A172 (cell line): Measurements from ENCODE around the gene ZNF714. TPM values are rescaled to one million over a fixed set of nuclear protein-coding genes. Genes with fewer than 3 reads are reported as not detected.

Experiments
- DNase-seq: peaks from one replicate; pipeline ENCODE4 v3.0.0-alpha.2; 2015; ENCODE audit warnings: low spot score
- total RNA-seq: library from RNA; depleted of rRNA; stranded (reverse); fragments of >200 nt; shearing (Covaris generic); gene quantifications from 2 replicates; pipeline ENCODE4 v1.2.3, GENCODE V29; 2014; rRNA removed

The ZNF714 gene
- total RNA-seq, result 23.0 and 34.9 TPM in 2 replicates

DNA sequence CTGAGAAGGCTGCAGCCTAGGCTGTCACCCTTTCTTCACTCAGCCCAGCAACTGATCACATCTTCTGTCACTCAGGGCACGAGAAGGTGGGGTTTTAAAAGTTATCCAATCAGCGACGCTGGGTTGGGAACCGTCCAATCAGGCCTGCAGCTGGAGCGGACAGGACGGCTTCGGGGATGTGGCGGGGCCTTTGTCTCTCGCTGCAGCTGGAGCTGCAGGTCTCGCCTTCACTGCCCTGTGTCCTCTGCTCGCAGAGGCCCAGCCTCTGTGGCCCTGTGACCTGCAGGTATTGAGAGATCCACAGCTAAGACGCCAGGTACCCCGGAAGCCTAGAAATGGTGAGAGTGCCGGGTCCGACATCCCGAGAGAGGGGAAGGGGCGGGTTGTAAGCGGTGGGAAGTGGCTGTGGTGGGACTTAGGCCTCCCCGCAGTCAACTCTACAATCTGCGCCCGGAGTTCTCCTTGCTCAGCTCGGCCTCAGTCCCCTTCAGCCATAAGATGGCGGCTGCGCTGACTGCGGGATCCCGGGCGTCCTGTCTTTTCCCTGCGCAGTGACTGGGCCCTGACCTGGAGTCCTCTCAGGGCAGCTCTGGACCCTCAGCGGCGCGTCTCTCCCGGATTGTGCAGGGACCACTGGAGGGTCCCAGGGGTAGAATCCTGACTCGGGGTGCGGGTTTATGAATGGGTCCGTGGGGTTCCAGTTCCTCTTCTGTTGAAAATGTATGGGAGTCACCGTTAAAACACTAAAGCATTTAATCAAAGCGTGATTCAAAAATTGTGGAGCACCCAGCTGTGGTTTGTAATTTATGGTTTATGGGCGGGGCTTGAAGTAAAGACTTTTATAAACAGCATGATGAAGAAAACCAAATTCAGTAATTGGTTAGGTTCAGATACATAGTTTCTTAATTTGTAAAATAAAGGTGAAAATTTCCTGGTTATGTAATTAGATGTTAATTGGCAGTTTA, at the start of gene ZNF714:
ZNF714 (plus strand) TSS at position 193 of the 965 bp plus-strand sequence. CDS start 16,066 bp downstream, outside the sequence.
- DNase-seq, result peak; percentile 97

DNA sequence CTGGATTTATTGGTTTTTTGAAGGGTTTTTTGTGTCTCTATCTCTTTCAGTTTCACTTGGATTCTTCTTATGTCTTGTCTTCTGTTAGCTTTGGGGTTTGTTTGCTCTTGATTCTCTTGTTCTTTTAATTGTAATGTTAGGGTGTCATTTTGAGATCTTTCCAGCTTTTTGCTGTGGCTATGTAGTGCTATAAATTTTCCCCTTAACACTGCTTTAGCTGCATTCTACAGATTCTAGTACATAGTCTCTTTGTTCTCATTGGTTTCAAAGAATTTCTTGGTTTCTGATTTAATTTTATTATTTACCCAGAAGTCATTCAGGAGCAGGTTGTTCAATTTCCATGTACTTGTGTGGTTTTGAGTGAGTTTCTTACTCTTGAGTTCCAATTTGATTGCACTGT, 37.0 kb upstream of the ZNF714 start:
- no peak for DNase-seq

DNA sequence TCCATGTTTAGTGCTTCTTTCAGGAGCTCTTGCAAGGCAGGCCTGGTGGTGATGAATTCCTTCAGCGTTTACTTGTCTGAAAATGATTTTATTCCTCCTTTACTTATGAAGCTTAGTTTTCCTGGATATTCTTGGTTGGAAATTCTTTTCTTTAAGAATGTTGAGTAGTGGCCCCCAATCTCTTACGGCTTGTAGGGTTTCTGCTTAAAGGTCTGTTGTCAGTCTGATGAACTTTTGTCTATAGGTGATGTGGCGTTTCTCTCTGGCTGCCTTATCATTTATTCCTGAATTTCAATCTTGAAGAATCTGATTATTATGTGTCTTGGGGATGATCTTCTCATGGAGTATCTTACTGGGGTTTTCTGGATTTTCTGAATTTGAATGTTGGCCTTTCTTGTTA, 35.5 kb upstream of the ZNF714 start:
- no peak for DNase-seq

DNA sequence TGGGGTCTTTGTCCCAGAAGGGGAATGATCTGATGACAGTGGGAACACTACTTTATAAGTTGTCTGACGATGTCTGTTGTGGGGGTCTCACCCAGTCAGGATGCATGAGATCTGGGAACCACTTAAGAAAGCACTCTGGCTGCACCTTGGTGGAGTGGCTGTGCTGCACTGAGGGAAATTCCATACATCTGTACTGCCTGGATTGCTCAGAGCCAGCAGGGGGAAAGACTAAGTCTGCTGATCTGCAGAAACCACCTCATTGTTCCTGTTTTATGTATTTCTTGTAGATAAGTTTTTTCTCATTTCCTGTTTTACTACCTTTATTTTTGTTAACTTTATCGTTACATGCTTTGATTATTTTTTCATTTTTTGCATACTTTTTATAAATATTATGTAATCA, 34.3 kb upstream of the ZNF714 start:
- no peak for DNase-seq

DNA sequence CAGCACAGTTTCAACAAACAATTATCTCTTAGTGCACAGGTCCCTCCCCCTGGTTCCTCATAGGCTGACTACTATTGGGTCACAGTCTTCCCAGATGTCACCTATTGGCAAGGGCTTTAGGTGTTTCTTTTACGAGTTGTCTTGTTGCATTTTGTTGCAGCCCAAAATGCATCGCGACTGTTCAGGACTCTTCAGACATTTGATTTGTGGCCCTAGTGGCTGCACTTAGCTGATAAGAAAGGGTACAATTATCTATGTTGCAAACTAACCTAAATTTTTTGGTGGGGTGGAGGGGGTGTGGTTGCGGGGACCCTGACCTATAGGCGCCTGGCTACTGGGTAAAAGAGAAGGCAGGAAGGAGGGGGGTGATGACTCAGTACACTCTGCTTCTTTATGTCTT, 29.1 kb upstream of the ZNF714 start:
- DNase-seq, result no peak

DNA sequence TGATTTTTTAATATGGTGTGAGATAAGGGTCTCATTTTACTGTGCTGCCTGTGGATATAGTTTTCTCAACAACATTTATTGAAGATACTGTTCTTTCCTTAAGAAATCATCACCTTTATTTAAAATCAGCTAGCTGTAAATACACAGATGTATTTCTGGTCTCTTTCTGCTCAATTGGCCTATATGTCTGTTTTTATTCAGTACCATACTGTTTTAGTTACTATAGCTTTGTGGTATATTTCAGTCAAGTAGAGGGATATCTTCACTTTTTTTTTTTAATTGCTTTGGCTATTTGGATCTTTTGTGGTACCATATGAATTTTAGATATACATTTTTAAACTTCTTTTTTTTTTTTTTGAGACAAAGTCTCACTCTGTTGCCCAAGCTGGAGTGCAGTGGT, 16.7 kb upstream of the ZNF714 start:
- DNase-seq, result no peak

DNA sequence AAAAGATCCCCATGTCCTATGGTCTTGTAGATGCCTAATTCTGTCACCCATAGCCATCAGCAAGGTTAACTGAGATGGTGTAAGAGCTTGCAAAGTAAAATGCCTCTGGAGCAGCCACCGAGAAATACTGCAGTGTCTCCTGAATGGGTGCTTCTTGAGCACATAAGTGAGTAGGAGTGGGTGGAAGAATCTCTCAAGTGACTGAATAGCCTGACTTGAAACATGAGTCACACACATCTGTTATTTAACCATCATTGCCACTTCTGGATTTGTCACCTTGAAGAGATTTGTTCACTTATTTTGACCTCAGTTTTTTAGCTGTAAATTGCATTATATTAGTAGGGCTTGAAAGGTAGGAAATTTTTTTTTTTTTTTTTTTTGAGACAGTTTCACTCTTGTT, 2.3 kb downstream of the ZNF714 start:
- peak; percentile 50 for DNase-seq

DNA sequence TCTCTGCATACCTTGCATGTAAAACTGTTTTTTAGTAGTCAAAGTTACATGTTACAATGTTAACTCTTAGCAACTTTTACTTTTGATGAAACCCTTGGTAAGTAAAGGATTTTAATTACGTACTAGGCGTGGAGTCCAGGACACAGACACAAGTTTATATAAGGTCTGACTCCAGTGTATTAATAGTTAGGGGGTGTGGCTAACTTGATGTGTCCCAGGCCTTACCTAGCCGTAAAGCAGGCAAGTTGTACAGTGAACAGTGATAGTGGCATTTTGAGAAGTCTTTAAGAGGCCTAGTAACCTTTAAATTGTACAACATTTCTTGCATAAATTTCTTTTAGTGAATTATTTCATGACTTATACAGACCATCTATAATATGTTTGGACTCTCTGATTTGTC, 5.9 kb downstream of the ZNF714 start:
- no peak for DNase-seq

DNA sequence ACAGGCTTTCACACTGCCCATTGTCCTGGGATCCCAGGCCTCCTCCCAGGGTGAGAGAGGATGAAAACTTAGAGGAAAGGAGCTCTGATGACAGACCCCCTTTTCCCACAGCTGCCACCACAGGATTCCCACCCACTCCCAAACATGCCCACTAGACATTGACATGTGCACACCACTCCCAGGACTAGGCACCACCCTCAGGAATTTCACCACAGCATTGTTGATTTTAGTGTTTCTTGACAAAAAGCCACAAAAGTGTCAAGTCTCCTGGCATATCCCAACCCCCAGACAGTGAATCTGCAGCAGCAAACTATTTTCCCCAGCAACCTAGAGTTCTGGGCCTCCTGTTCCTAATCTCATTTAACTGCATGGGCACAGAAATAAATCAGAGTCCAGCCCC, 10.1 kb downstream of the ZNF714 start:
- DNase-seq, result peak; percentile 31

DNA sequence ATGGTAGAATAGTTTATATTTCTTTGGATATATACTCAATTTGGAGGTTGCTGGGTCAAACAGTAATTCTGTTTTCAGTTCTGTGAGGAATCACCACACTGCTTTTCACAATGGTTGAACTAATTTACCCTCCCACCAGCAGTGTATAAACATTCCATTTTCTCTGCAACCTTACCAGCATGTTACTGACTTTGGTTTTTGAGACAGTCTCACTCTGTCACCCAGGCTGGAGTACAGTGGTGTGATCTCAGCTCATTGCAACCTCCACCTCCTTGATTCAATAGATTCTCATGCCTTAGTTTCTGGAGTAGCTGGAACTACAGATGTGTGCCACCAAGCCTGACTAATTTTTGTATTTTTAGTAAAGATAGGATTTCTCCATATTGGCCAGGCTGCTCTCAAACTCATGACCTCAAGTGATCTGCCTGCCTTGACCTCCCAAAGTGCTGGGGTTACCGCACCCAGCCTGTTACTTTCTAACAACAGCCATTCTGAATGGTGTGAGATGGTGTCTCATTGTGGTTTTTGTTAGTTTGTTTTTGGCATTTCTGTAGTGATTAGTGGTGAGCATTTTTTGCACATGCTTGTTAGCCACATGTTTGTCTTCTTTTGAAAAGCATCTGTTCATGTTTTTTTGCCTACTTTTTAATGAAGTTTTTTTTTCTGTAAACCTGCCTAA, 12.5 kb downstream of the ZNF714 start:
- DNase-seq, result no peak

DNA sequence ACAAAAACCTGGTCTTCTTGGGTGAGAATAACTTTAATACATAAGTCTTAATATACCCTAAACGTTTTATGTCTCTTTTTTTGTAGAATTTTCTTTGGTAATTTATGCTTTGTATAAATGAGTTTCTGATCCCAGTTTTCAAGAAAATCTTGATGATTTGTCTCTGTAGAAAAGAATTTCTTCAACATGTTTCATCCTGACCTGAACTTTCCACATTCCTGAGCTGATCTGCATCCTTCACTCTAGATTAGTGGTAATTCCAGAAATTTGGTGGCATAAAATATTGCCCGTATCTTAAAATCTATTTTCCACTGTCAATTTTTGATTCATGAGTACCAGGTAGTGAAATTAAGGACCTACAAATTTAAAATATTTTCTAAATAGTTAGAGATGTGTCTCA, 16.3 kb downstream of the ZNF714 start:
- DNase-seq, result no peak

DNA sequence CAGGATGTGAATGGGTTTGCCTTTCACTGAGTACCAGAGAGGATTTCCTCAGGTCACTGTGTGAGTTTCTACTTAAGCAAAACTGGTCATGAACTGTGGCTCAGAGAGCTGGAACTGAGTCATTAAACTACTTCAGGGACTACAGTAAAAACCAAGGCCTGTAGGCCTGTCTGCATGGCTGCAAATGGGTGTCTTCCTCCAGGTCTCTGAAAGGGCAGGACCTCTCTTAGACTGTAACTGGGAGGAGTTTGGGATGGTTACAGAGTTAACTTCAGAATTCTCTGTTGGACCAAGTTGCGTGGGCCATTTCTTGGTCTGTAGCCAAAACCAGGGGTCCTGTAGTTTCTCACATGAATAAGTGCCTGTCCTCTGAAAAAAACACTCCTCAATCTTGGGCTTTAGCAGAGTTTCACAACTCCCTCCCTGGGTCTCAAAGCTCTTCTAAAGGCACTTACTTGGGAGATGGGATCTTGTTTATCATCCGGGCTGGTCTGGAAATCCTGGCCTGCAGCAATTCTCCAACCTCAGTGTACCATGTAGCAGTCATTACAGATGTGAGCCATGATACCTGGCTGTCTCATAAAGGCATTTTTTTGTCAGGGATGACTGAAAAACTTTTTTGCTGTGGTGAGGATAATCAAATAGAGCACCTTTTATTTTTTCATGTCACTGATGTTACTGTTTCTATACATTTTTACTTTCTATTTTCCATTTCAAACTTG, 19.7 kb downstream of the ZNF714 start:
- DNase-seq, result no peak

DNA sequence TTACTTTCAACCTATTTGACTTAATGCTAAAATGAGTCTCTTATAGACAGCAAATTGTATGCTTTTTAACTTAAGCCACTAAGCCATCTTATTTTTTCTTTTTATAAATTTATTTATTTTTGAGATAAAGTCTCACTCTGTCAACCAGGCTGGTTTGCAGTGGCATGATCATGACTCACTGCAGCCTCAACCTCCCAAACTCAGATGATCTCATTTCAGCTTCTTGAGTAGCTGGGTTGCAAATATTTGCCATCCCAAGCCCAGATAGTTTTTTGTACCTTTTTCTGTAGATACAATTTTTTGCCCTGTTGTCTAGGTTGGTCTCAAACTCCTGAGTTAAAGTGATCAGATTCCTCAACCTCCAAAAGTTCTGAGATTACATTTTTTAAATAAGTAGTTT, 27.1 kb downstream of the ZNF714 start:
- DNase-seq, result peak; percentile 34

DNA sequence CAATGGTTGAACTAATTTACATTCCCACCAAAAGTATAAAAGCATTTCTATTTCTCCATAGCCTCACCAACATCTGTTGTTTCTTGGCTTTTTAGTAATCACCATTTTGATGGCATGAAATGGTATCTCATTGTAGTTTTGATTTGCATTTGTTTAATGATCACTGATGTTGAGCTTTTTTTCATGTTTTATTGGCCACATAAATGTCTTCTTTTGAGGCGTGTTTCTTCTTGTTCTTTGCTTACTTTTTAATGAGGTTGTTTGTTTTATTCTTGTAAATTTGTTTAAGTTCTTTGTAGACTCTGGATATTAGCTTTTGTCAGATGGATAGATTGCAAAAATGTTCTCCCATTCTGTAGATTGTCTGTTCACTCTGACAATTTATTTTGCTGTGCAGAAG, 28.2 kb downstream of the ZNF714 start:
- DNase-seq, result no peak

DNA sequence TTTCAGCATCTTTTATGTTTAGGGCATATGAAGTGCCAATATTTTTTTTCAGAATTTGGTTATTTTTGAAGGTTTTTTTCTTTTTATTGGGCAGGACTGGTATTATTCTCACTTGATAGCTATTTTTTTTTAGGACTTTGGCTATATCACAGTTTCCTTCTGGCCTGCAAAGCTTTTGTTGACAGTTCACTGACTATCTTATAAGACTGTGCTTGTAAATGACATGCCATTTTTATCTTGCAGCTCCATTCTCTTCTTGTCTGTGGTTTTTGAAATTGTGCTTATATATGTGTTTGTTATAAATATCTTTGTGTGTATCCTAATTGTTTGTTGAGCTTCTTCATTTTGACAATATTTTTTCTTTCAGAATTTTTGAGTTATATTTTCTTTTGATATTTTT, 33.4 kb downstream of the ZNF714 start:
- no peak for DNase-seq

DNA sequence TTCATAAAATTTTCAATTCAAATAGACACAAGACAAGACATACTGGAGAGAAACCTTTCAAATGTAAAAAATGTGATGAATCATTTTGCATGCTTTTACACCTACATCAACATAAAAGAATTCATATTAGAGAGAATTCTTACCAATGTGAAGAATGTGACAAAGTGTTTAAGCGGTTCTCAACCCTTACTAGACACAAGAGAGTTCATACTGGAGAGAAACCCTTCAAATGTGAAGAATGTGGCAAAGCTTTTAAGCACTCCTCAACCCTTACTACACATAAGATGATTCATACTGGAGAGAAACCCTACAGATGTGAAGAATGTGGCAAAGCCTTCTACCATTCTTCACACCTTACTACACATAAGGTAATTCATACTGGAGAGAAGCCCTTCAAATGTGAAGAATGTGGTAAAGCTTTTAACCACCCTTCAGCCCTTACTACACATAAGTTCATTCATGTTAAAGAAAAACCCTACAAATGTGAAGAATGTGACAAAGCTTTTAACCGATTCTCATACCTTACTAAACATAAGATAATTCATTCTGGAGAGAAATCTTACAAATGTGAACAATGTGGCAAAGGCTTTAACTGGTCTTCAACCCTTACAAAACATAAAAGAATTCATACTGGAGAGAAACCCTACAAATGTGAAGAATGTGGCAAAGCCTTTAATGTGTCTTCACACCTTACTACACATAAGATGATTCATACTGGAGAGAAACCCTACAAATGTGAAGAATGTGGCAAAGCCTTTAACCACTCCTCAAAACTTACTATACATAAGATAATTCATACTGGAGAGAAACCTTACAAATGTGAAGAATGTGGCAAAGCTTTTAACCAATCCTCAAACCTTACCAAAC, 35.3 kb downstream of the ZNF714 start:
- DNase-seq, result no peak

DNA sequence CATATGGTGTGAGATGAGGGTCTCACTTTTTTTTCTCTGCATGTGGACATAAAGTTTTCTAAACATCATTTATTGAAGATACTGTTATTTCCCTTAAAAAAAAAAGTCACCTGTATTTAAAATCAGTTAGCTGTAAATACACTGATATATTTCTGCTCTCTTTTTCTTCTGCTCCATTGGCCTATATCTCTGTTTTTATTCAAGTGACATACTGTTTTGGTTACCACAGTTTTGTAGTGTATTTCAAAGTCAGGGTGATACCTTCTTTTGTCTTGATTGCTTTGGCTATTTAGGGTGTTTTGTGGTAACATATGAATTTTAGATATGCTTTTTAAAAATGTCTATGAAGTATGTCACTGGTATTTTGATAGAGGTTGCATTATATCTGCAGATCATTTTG, 44.1 kb downstream of the ZNF714 start:
- no peak for DNase-seq

DNA sequence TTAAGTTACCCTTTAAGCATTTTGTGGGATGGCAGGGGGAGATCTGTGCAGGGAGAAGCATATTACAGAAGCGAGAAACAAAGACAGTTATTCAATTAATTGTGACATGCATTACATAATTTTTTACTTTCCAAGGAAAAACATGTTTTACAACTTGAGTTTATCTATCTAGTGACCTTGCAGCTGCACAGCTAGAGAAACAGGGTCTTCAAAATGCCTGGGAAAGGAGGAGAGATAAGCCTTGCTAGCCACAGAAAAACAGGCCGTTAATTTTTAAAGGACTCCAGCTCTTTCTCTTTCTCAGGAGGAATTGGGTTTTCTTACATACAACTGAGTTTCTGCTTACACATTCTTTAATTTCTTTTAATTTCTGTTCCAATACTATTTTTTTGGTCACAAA, 45.0 kb downstream of the ZNF714 start:
- no peak for DNase-seq

DNA sequence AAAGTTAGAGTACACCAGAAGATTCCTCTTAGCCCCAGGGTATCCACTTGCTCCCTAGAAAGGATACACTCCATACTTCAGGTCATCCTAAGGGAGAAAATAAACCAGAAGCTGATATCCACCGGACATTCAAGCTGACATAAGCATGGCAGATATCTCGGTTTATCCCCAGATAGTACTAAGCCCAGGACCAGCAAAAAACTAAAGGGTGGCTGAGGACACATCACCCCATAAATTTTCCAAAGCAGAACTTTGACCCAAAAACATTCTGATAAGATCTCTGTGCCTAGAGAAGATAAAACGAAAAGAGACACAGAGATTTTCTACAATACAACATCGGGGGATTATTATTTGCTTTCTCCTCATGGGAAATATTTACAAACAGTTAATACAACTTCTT, 45.9 kb downstream of the ZNF714 start:
- DNase-seq, result no peak

DNA sequence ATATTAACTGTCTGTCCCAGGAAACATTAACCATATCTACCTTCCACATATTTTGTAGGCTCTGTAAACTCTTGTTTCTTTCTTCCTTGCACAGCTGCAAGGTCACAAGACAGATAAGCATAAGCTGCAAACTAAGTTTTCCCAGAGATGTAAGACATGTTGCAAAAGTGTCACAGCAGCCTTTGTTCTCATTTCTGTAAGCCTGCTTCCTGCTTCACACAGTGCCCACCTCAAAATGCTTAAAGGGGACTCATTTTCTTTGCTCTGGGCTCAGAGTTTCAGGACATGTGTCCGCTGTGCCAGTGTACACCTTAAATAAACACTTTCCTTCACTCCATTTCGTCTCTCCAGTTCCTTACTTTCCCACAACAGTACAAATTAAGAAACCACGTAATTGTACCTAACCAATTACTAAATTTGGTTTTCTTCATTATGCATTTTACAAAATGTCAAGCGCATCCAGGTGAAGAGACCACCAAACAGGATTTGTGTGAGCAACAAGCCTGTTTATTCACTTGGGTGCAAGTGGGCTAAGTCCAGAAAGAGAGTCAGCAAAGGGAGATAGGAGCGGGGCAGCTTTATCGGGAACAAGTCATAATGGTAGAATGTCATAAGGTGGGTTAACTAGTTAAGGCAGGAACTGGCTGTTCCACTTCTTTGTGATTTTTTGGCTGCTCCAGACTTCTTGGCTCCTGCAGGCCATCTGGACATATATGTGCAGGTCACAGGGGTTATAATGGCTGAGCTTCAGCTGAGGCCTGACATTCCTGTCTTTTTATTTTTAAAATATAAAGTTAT, 47.1 kb downstream of the ZNF714 start:
- no peak for DNase-seq
